Keratinocyte (primary cell): Measurements from ENCODE around the gene AEBP1.

Experiments used
- CTCF ChIP-seq, 3 experiments: IDR thresholded peaks in 1 of 3; conservative IDR thresholded peaks in 1 of 3; optimal IDR thresholded peaks in 1 of 3; 2 replicates in 2 of 3; 3 replicates in 1 of 3; pipeline versions ENCODE3 to v1.5.1; 2011; ENCODE audit warnings: low read length in 3 of 3, mild to moderate bottlenecking in 3 of 3, moderate library complexity in 2 of 3, control low read depth in 1 of 3, inconsistent platforms in 1 of 3; ENCODE audit not compliant: insufficient read depth in 2 of 3; ENCODE audit errors: extremely low read depth in 1 of 3
- EZH2 ChIP-seq: IDR thresholded peaks from one replicate; pipeline ENCODE4 v1.6.1; 2012; ENCODE audit warnings: inconsistent platforms, mild to moderate bottlenecking, low read length, moderate library complexity

DNA sequence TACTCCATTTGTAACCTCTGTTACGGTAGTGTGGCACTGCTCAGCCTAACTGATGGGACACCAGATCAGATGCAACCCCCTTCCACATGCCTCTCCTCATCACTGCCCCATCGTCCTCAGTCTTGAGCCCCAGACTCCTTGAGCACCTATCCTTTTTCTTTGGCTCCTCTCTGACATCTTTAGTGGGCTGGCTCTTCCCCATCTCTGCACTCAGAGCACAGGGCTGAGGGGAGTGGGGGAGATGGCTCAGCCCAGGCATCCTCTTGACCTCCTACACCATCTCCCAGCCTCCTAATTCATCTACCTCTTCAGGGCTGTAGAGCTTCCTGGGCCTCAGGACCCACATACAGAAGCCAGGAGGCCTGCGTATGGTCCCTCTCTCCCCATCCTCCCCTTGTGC lies 20.3 kb upstream of the AEBP1 start:
- TF ChIP-seq CTCF (optimal IDR thresholded peaks at IDR 0.05 in 1 of 3, IDR thresholded peaks at IDR 0.05 in 1 of 3, conservative IDR thresholded peaks at IDR 0.05 in 1 of 3; ENCODE audit: extremely low read depth in 1 of 3, insufficient read depth in 2 of 3, low read length in 3 of 3), result no peak
- TF ChIP-seq EZH2, result no peak
